ENCODE measurements around the gene SPTB. TPM values are rescaled to one million over a fixed set of nuclear protein-coding genes. Genes with fewer than 3 reads are reported as not detected.

The SPTB gene
- total RNA-seq, 1 donor from 2014 or later = 14.9 TPM

DNA sequence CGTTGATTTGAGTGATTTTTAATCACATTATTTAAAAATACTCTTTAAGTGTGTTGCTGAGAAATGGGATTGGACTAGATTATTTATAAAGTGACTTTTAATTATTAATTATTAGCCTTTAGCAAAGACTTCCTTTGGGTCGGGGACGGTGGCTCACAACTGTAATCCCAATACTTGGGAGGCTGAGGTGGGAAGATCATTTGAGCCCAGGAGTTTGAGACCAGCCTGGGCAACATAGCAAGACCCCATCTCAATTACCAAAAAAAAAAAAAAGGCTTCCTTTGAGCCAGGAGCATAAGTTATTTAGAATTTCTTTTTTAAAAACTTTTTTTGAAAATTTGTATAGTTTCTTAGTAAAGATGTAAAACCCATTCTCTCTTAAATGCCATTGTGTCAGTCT lies 43.3 kb upstream of the SPTB start:
- Histone ChIP-seq H3K27ac (no peak overlapping the region), H3K36me3 (peaks cover 14 to 27% of the 10 kb centered on the region in 2 donors), H3K4me1 (peaks cover 0 to 18% of the 10 kb centered on the region in 2 donors), H3K4me3 (no peak overlapping the region), H3K9me3 (no peaks in the 10 kb centered on the region), H3K27me3 (no peaks in the 10 kb centered on the region)
- no peak for DNase-seq (ENCODE audit: low spot score in 2 of 2)
- TF ChIP-seq CTCF (IDR thresholded peaks at IDR 0.05) = no peak
- intact Hi-C loops (cut with DNase I) = no loop called here

GRCh38 chr14:64920465-64920864 lies 40.8 kb upstream of the SPTB start:
- no peaks in the 10 kb centered on the region for H3K27me3 ChIP-seq
- H3K9me3 ChIP-seq = no peaks in the 10 kb centered on the region
- no peak for DNase-seq (ENCODE audit: low spot score in 2 of 2)
- H3K36me3 ChIP-seq = peaks cover 0 to 15% of the 10 kb centered on the region in 2 donors
- intact Hi-C loops (cut with DNase I) = no loop called here
- H3K4me3 ChIP-seq = no peak overlapping the region
- peaks cover 0 to 27% of the 10 kb centered on the region in 2 donors for H3K4me1 ChIP-seq
- peak overlapping the region; percentile 58 to 62 for H3K27ac ChIP-seq
- TF ChIP-seq CTCF (IDR thresholded peaks at IDR 0.05) = no peak

GRCh38 chr14:64919618-64920017 lies 39.9 kb upstream of the SPTB start:
- Histone ChIP-seq H3K4me1 (peaks cover 3 to 33% of the 10 kb centered on the region in 2 donors), H3K27me3 (no peaks in the 10 kb centered on the region), H3K4me3 (no peak overlapping the region), H3K36me3 (peaks cover 0 to 8% of the 10 kb centered on the region in 2 donors), H3K9me3 (no peaks in the 10 kb centered on the region), H3K27ac (peak overlapping the region; percentile 62 to 76)
- intact Hi-C loops (cut with DNase I) = loop anchor here (5.0 to 10.0 kb wide), 4 partner anchors 53 to 1275 kb away; partner anchors contain the start of genes HSPA2, MAX, PPP1R36 and RAB15
- no peak for TF ChIP-seq CTCF (IDR thresholded peaks at IDR 0.05)
- peak in 1 of 2 donors; percentile 80 for DNase-seq (ENCODE audit: low spot score in 2 of 2)

DNA sequence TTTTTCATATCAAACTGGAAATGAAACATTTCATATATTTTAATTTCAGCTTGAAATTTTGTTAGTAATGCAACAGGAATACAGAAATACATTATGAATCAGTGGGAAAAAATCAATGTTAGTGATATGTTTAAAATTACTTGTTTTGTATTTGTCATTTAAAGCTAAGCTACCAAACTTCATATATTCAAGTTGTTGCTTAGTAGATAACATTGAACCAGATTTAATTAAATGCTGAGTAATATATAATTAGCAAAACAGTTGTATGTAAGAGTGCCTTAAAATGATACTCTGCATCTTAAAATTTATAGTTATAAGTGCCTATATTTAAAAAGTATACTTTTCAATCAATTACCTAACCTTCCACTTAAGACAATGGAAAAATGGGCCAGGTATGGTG lies 39.5 kb upstream of the SPTB start:
- H3K4me1 ChIP-seq = peaks cover 3 to 33% of the 10 kb centered on the region in 2 donors
- no peak for DNase-seq (ENCODE audit: low spot score in 2 of 2)
- H3K27ac ChIP-seq = peak overlapping the region; percentile 62 to 76
- H3K4me3 ChIP-seq = no peak overlapping the region
- intact Hi-C loops (cut with DNase I) = loop anchor here (5.0 to 10.0 kb wide), 4 partner anchors 53 to 1274 kb away; partner anchors contain the start of genes HSPA2, MAX, PPP1R36 and RAB15
- no peaks in the 10 kb centered on the region for H3K9me3 ChIP-seq
- H3K36me3 ChIP-seq = peaks cover 0 to 4% of the 10 kb centered on the region in 2 donors
- no peaks in the 10 kb centered on the region for H3K27me3 ChIP-seq
- no peak for TF ChIP-seq CTCF (IDR thresholded peaks at IDR 0.05)

GRCh38 chr14:64918216-64918615 lies 38.5 kb upstream of the SPTB start:
- no peaks in the 10 kb centered on the region for H3K9me3 ChIP-seq
- no peak for DNase-seq (ENCODE audit: low spot score in 2 of 2)
- peaks cover 3 to 36% of the 10 kb centered on the region in 2 donors for H3K4me1 ChIP-seq
- no peaks in the 10 kb centered on the region for H3K36me3 ChIP-seq
- H3K27ac ChIP-seq = peak overlapping the region; percentile 62 to 76
- H3K27me3 ChIP-seq = no peaks in the 10 kb centered on the region
- intact Hi-C loops (cut with DNase I) = loop anchor here (5.0 to 10.0 kb wide), 4 partner anchors 54 to 1273 kb away; partner anchors contain the start of genes HSPA2, MAX, PPP1R36 and RAB15
- no peak overlapping the region for H3K4me3 ChIP-seq
- no peak for TF ChIP-seq CTCF (IDR thresholded peaks at IDR 0.05)

Measured in ascending aorta (tissue), 2 donors.